ENCODE measurements around the gene ASPN.

DNA sequence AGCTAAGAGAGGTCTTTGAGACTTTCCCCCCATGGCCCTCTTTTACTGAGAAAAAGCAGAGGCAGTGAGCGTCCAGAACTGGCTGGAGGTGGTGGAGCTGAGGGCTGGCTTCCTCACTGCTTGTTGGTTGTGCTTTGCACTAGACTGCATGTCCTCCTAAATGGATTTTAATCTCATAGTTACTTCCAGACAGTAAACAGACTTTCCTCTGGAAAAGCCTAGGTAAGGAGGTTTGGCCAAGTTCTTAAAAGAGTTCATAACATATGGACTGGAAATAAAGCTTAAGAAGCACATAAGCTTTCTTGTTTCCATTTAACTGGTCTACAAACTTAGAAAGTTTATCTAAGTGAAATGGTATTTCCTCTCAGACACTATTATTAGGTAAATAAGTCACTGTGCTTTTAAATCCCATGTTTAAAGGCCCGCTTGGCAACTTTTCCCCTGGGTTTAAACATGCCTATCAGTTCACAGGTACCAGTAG, 2.0 kb downstream of the ASPN start:
- TF ChIP-seq, protein P1, sequence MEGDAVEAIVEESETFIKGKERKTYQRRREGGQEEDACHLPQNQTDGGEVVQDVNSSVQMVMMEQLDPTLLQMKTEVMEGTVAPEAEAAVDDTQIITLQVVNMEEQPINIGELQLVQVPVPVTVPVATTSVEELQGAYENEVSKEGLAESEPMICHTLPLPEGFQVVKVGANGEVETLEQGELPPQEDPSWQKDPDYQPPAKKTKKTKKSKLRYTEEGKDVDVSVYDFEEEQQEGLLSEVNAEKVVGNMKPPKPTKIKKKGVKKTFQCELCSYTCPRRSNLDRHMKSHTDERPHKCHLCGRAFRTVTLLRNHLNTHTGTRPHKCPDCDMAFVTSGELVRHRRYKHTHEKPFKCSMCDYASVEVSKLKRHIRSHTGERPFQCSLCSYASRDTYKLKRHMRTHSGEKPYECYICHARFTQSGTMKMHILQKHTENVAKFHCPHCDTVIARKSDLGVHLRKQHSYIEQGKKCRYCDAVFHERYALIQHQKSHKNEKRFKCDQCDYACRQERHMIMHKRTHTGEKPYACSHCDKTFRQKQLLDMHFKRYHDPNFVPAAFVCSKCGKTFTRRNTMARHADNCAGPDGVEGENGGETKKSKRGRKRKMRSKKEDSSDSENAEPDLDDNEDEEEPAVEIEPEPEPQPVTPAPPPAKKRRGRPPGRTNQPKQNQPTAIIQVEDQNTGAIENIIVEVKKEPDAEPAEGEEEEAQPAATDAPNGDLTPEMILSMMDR (IDR thresholded peaks at IDR 0.05) = no peak
- TF ChIP-seq POLR2A (IDR thresholded peaks at IDR 0.05) = no peak
